ENCODE measurements around the gene CKS2. TPM values are rescaled to one million over a fixed set of nuclear protein-coding genes. Genes with fewer than 3 reads are reported as not detected.

CKS2 gene
- total and polyA plus RNA-seq, 2 of the 8 experiments (the other 6 are each of a cell fraction or from before 2014, with no cell fraction given), result 337 to 689 TPM

DNA sequence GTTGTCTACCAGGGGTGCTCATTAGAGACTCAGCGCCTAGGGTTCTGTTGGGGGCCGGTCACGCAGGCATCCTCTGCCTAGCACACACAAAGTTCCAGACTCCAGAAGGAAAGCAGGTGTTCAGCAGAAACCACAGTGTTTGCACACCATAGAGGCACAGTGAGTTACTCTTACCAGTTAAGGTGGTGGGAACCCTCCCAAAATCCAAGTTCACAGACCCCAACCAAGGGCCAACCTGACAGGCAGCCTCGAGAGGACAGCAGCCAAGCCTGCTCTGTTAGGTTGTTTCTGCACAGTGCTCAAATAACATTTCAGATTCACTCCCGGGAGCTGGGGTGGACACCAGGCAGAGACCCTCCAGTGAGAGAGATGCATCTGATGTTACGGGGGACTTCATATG is 43.5 kb downstream of the CKS2 start:
- Histone ChIP-seq H2AK5ac (ENCODE audit: low read depth, low read length) (no peak overlapping the region), H3K9me3 (ENCODE audit: insufficient read depth in 2 of 2, low read depth in 1 of 2, low read length in 1 of 2) (no peaks in the 10 kb centered on the region), H3K27me3 (replicated peaks in 1 of 4; ENCODE audit: control insufficient read depth in 3 of 4, extremely low read depth in 1 of 4, insufficient read depth in 3 of 4, low read length in 3 of 4) (no peaks in the 10 kb centered on the region), H3K23ac (ENCODE audit: insufficient read length) (no peak overlapping the region), H3K36me3 (ENCODE audit: control insufficient read depth in 2 of 4, insufficient read depth in 4 of 4, low read length in 3 of 4) (peaks cover 56 to 95% (median 80%) of the 10 kb centered on the region in 4 experiments), H2BK20ac (ENCODE audit: low read length) (no peak overlapping the region), H2BK12ac (ENCODE audit: low read depth, low read length) (no peak overlapping the region), H3K4me2 (ENCODE audit: insufficient read depth in 1 of 2, low read depth in 2 of 2, low read length in 2 of 2) (no peak overlapping the region), H3K23me2 (ENCODE audit: low read depth, low read length) (no peaks in the 10 kb centered on the region), H3K4me1 (replicated peaks in 1 of 4; ENCODE audit: control insufficient read depth in 3 of 4, insufficient read depth in 4 of 4, low read length in 3 of 4) (no peaks in the 10 kb centered on the region), H3K56ac (replicated peaks; ENCODE audit: insufficient read length, low read depth, low read length) (no peak overlapping the region), H4K91ac (replicated peaks; ENCODE audit: insufficient read length, low read length) (no peak overlapping the region), H4K20me1 (replicated peaks in 1 of 2; ENCODE audit: control insufficient read depth in 1 of 2, insufficient read depth in 2 of 2, low read length in 2 of 2) (peaks cover 6 to 17% of the 10 kb centered on the region in 2 experiments), H4K5ac (ENCODE audit: insufficient read length, low read depth, low read length) (no peak overlapping the region), H3K79me1 (ENCODE audit: low read depth, low read length) (peaks cover 2% of the 10 kb centered on the region; the same call in 1 of the 2 replicates), H3K18ac (ENCODE audit: extremely low read depth, low read length) (no peak overlapping the region), H3K79me2 (ENCODE audit: control insufficient read depth in 1 of 2, insufficient read depth in 2 of 2, low read length in 2 of 2) (no peaks in the 10 kb centered on the region), H2BK5ac (ENCODE audit: low read depth, low read length) (no peak overlapping the region), H3K27ac (ENCODE audit: low read depth, low read length) (no peak overlapping the region), H3K4ac (replicated peaks; ENCODE audit: insufficient read length, low read depth, low read length) (no peak overlapping the region), H3K14ac (ENCODE audit: insufficient read length) (no peak overlapping the region), H2BK120ac (replicated peaks; ENCODE audit: low read depth, low read length) (no peak overlapping the region), H2BK15ac (ENCODE audit: low read length) (no peak overlapping the region), H3K9ac (replicated peaks in 1 of 4; ENCODE audit: extremely low read depth in 1 of 4, low read depth in 3 of 4, low read length in 3 of 4) (no peak overlapping the region), H2AFZ (ENCODE audit: low read length) (no peak overlapping the region), H4K8ac (ENCODE audit: extremely low read depth, insufficient read depth, low read length) (no peak overlapping the region), H3K4me3 (ENCODE audit: extremely low read depth in 1 of 4, insufficient read depth in 2 of 4, low read depth in 3 of 4, low read length in 4 of 4) (no peak overlapping the region)
- WGBS, 2 experiments (ENCODE audit: extremely low coverage in 1 of 2, insufficient coverage in 1 of 2, insufficient read length in 1 of 2, insufficient replicate concordance in 2 of 2, low coverage in 1 of 2, low lambda C conversion rate in 2 of 2, missing lambda C conversion rate in 1 of 2), result 92% methylated on average over 6 of the region's 6 CpGs; no CpG with 5 or more reads in 1 of the 2 experiments
- FAIRE-seq, result no peak
- CTCF ChIA-PET (ENCODE audit: partially characterized antibody), result interaction anchor here (1.3 kb wide), 1 partner anchor 9 kb away, joined by 3 read pairs; no protein-coding TSS in a partner anchor
- POLR2A ChIA-PET (ENCODE audit: partially characterized antibody), result no interaction called here
- DNase-seq (ENCODE audit: low read depth in 1 of 2, low spot score in 2 of 2), result peak in 1 of 2 experiments; percentile 22
- TF ChIP-seq POLR2AphosphoS5 (IDR thresholded peaks at IDR 0.05; ENCODE audit: low read depth, low read length), result no peak
- no peak for TF ChIP-seq MAFK (IDR thresholded peaks at IDR 0.05; ENCODE audit: low read depth, low read length)
- TF ChIP-seq NRF1 (IDR thresholded peaks at IDR 0.05; ENCODE audit: low read depth, low read length), result no peak
- TF ChIP-seq RAD21 (IDR thresholded peaks at IDR 0.05 in 1 of 2, conservative IDR thresholded peaks at IDR 0.05 in 1 of 2; ENCODE audit: low read depth in 2 of 2, low read length in 2 of 2), result no peak
- no peak for TF ChIP-seq SP2 (IDR thresholded peaks at IDR 0.05; ENCODE audit: low read length)
- TF ChIP-seq RXRA (IDR thresholded peaks at IDR 0.05; ENCODE audit: insufficient read depth, low read depth, low read length), result no peak
- no peak for TF ChIP-seq ASH2L (IDR thresholded peaks at IDR 0.05; ENCODE audit: low read length)
- TF ChIP-seq, protein P1, sequence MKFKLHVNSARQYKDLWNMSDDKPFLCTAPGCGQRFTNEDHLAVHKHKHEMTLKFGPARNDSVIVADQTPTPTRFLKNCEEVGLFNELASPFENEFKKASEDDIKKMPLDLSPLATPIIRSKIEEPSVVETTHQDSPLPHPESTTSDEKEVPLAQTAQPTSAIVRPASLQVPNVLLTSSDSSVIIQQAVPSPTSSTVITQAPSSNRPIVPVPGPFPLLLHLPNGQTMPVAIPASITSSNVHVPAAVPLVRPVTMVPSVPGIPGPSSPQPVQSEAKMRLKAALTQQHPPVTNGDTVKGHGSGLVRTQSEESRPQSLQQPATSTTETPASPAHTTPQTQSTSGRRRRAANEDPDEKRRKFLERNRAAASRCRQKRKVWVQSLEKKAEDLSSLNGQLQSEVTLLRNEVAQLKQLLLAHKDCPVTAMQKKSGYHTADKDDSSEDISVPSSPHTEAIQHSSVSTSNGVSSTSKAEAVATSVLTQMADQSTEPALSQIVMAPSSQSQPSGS (IDR thresholded peaks at IDR 0.05; ENCODE audit: low read length), result no peak
- TF ChIP-seq KDM1A (IDR thresholded peaks at IDR 0.05; ENCODE audit: borderline replicate concordance, low read length), result no peak
- TF ChIP-seq NANOG (IDR thresholded peaks at IDR 0.05; ENCODE audit: insufficient read depth, low read depth, low read length, poor library complexity, severe bottlenecking), result no peak
- TF ChIP-seq PHF8 (conservative IDR thresholded peaks at IDR 0.05; ENCODE audit: low read depth, low read length), result no peak
- no peak for TF ChIP-seq CHD2 (IDR thresholded peaks at IDR 0.05; ENCODE audit: low read length)
- no peak for TF ChIP-seq GABPA (IDR thresholded peaks at IDR 0.05; ENCODE audit: borderline replicate concordance, insufficient read depth, low read length)

Measured in H1 (cell line).